Measurements from ENCODE around the gene PTPRN2. TPM values are rescaled to one million over a fixed set of nuclear protein-coding genes. Genes with fewer than 3 reads are reported as not detected.

The PTPRN2 gene
- total RNA-seq, 1 donor from 2014 or later: 15.4 TPM

- no peak for TF ChIP-seq CTCF (conservative IDR thresholded peaks at IDR 0.05)
- DNase-seq (ENCODE audit: extremely low spot score, unreplicated experiment): no peak
- Mint-ChIP-seq H3K4me3 (no peak overlapping the region), H3K27me3 (no peaks in the 10 kb centered on the region), H3K9me3 (peaks cover 7% of the 10 kb centered on the region), H3K27ac (no peak overlapping the region), H3K36me3 (no peaks in the 10 kb centered on the region), H3K4me1 (ENCODE audit: unreplicated experiment) (peaks cover 9% of the 10 kb centered on the region)
These were observed 192.3 kb downstream of the PTPRN2 start for GRCh38 chr7:158395349-158395748.

GRCh38 chr7:158394936-158395335 is 192.7 kb downstream of the PTPRN2 start:
- Mint-ChIP-seq H3K27ac (no peak overlapping the region), H3K4me1 (ENCODE audit: unreplicated experiment) (peaks cover 9% of the 10 kb centered on the region), H3K27me3 (no peaks in the 10 kb centered on the region), H3K9me3 (peaks cover 7% of the 10 kb centered on the region), H3K4me3 (no peak overlapping the region), H3K36me3 (no peaks in the 10 kb centered on the region)
- TF ChIP-seq CTCF (conservative IDR thresholded peaks at IDR 0.05): peak; percentile 80
- no peak for DNase-seq (ENCODE audit: extremely low spot score, unreplicated experiment)

- TF ChIP-seq CTCF (conservative IDR thresholded peaks at IDR 0.05): no peak
- DNase-seq (ENCODE audit: extremely low spot score, unreplicated experiment): no peak
- H3K9me3 Mint-ChIP-seq: peaks cover 6% of the 10 kb centered on the region
- peaks cover 9% of the 10 kb centered on the region for H3K4me1 Mint-ChIP-seq (ENCODE audit: unreplicated experiment)
- no peak overlapping the region for H3K4me3 Mint-ChIP-seq
- H3K36me3 Mint-ChIP-seq: no peaks in the 10 kb centered on the region
- H3K27me3 Mint-ChIP-seq: no peaks in the 10 kb centered on the region
- no peak overlapping the region for H3K27ac Mint-ChIP-seq
These were observed 193.5 kb downstream of the PTPRN2 start for GRCh38 chr7:158393926-158394625.

- H3K27ac Mint-ChIP-seq: no peak overlapping the region
- no peak for DNase-seq (ENCODE audit: extremely low spot score, unreplicated experiment)
- no peaks in the 10 kb centered on the region for H3K9me3 Mint-ChIP-seq
- no peaks in the 10 kb centered on the region for H3K36me3 Mint-ChIP-seq
- no peak for TF ChIP-seq CTCF (conservative IDR thresholded peaks at IDR 0.05)
- peaks cover 9% of the 10 kb centered on the region for H3K4me1 Mint-ChIP-seq (ENCODE audit: unreplicated experiment)
- no peak overlapping the region for H3K4me3 Mint-ChIP-seq
- peaks cover 6% of the 10 kb centered on the region for H3K27me3 Mint-ChIP-seq
These were observed 195.4 kb downstream of the PTPRN2 start for GRCh38 chr7:158392251-158392650.

GRCh38 chr7:158391541-158391940 is 196.1 kb downstream of the PTPRN2 start:
- no peak for TF ChIP-seq CTCF (conservative IDR thresholded peaks at IDR 0.05)
- no peak overlapping the region for H3K27ac Mint-ChIP-seq
- H3K4me1 Mint-ChIP-seq (ENCODE audit: unreplicated experiment): peaks cover 2% of the 10 kb centered on the region
- H3K4me3 Mint-ChIP-seq: no peak overlapping the region
- H3K36me3 Mint-ChIP-seq: no peaks in the 10 kb centered on the region
- no peaks in the 10 kb centered on the region for H3K9me3 Mint-ChIP-seq
- DNase-seq (ENCODE audit: extremely low spot score, unreplicated experiment): no peak
- peaks cover 8% of the 10 kb centered on the region for H3K27me3 Mint-ChIP-seq

Data from type B pancreatic cell (in vitro differentiated cells).